ENCODE results near the gene FAM20A. TPM values are rescaled to one million over a fixed set of nuclear protein-coding genes. Genes with fewer than 3 reads are reported as not detected.

Gene FAM20A
- total RNA-seq, 1 experiment from 2014 or later, result not detected

DNA sequence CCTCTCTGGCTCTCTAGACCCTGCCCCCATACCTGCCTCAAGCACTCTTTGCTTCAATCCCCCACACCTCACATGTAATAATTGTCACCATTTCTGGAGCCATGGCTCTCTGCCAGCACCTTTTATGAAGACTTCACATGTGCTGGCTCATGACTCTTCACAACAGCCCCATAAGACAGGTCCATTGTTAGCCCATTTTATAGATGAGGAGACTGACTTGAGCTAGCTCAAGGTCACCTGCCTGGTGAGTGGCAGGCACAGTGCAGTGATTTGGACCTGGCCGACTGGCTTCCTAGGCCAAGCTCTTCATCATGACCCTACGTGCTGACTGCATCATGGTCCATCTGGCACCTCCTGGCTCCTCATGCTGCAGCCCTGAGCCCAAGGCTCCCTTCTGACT lies 25.0 kb downstream of the FAM20A start:
- Histone ChIP-seq H3K79me2 (ENCODE audit: insufficient read depth, low read length) (no peaks in the 10 kb centered on the region), H3K27me3 (ENCODE audit: insufficient read depth, low read length) (no peaks in the 10 kb centered on the region), H3K9me3 (ENCODE audit: control insufficient read depth in 1 of 2, insufficient read depth in 1 of 2, low read depth in 1 of 2, low read length in 2 of 2) (no peaks in the 10 kb centered on the region), H3K9me2 (ENCODE audit: insufficient read depth) (no peaks in the 10 kb centered on the region), H3K36me3 (ENCODE audit: control insufficient read depth in 1 of 2, insufficient read depth in 2 of 2, low read length in 2 of 2) (no peaks in the 10 kb centered on the region), H3K4me3 (replicated peaks in 1 of 2; ENCODE audit: low read depth in 1 of 2, low read length in 2 of 2) (no peak overlapping the region), H2AFZ (ENCODE audit: low read depth, low read length, poor library complexity, severe bottlenecking) (no peak overlapping the region), H3K27ac (ENCODE audit: low read depth, low read length) (no peak overlapping the region), H3K4me2 (ENCODE audit: low read length) (no peak overlapping the region), H3K4me1 (ENCODE audit: control insufficient read depth in 1 of 2, insufficient read depth in 2 of 2, low read length in 2 of 2) (no peaks in the 10 kb centered on the region), H3K9ac (ENCODE audit: low read length) (no peak overlapping the region), H4K20me1 (ENCODE audit: insufficient read depth) (no peaks in the 10 kb centered on the region)
- intact Hi-C loops (cut with micrococcal nuclease), result no loop called here
- POLR2A ChIA-PET, result no interaction called here
- RAD21 ChIA-PET (ENCODE audit: low non-redundant PET in 1 of 2, low total read pairs in 2 of 2, uncharacterized antibody in 2 of 2, unreplicated experiment in 2 of 2), result no interaction called here
- DNase-seq (ENCODE audit: low read depth, low spot score) (no peak), ATAC-seq (0 out of 2 replicates have a peak, but pooled peaks have one; percentile 6)
- CTCF ChIA-PET, result interaction anchor here (0.9 to 1.1 kb wide), 2 partner anchors 38 to 42 kb away, joined by 3 to 5 read pairs; no protein-coding TSS in a partner anchor
- no peak for TF ChIP-seq SRF (IDR thresholded peaks at IDR 0.05; ENCODE audit: low read depth)
- no peak for TF ChIP-seq ZFX (IDR thresholded peaks at IDR 0.05)
- TF ChIP-seq FOSL1 (IDR thresholded peaks at IDR 0.05; ENCODE audit: low read depth), result no peak
- TF ChIP-seq, protein P1, sequence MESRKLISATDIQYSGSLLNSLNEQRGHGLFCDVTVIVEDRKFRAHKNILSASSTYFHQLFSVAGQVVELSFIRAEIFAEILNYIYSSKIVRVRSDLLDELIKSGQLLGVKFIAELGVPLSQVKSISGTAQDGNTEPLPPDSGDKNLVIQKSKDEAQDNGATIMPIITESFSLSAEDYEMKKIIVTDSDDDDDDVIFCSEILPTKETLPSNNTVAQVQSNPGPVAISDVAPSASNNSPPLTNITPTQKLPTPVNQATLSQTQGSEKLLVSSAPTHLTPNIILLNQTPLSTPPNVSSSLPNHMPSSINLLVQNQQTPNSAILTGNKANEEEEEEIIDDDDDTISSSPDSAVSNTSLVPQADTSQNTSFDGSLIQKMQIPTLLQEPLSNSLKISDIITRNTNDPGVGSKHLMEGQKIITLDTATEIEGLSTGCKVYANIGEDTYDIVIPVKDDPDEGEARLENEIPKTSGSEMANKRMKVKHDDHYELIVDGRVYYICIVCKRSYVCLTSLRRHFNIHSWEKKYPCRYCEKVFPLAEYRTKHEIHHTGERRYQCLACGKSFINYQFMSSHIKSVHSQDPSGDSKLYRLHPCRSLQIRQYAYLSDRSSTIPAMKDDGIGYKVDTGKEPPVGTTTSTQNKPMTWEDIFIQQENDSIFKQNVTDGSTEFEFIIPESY (IDR thresholded peaks at IDR 0.05; ENCODE audit: extremely low read depth, insufficient replicate concordance, low read length), result no peak
- no peak for TF ChIP-seq CEBPB (IDR thresholded peaks at IDR 0.05; ENCODE audit: low read depth)
- TF ChIP-seq EZH2 (IDR thresholded peaks at IDR 0.05), result no peak
- no peak for TF ChIP-seq POLR2A (IDR thresholded peaks at IDR 0.05; ENCODE audit: borderline replicate concordance, extremely low read depth, insufficient read depth, insufficient read length)
- TF ChIP-seq ELF1 (IDR thresholded peaks at IDR 0.05; ENCODE audit: borderline replicate concordance, low read depth), result no peak
- no peak for TF ChIP-seq EZH2phosphoT487 (IDR thresholded peaks at IDR 0.05; ENCODE audit: borderline replicate concordance)
- TF ChIP-seq, protein P2, sequence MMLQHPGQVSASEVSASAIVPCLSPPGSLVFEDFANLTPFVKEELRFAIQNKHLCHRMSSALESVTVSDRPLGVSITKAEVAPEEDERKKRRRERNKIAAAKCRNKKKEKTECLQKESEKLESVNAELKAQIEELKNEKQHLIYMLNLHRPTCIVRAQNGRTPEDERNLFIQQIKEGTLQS (IDR thresholded peaks at IDR 0.05), result no peak
- no peak for TF ChIP-seq CBX3 (IDR thresholded peaks at IDR 0.05; ENCODE audit: low read depth)
- TF ChIP-seq ZNF274 (IDR thresholded peaks at IDR 0.05; ENCODE audit: low read depth, low read length), result no peak
- no peak for TF ChIP-seq YY1 (IDR thresholded peaks at IDR 0.05; ENCODE audit: extremely low read depth, insufficient replicate concordance, low read depth, low read length)
- TF ChIP-seq TCF7L2 (IDR thresholded peaks at IDR 0.05; ENCODE audit: borderline replicate concordance, extremely low read depth, insufficient read depth, insufficient read length), result no peak
- TF ChIP-seq, protein P3, sequence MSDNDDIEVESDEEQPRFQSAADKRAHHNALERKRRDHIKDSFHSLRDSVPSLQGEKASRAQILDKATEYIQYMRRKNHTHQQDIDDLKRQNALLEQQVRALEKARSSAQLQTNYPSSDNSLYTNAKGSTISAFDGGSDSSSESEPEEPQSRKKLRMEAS (IDR thresholded peaks at IDR 0.05), result no peak
- TF ChIP-seq SP1 (IDR thresholded peaks at IDR 0.05; ENCODE audit: low read depth), result no peak
- TF ChIP-seq RAD21 (IDR thresholded peaks at IDR 0.05; ENCODE audit: low read depth), result no peak
- no TSS peak for BruUV-seq (replicated peaks)

All from HCT116 (cell line).